Measurements from ENCODE around the gene SLC2A6. TPM values are rescaled to one million over a fixed set of nuclear protein-coding genes. Genes with fewer than 3 reads are reported as not detected.

Gene SLC2A6
- total RNA-seq, 1 experiment from 2014 or later: 18.7 TPM

- H3K27ac ChIP-seq (ENCODE audit: insufficient read length, low read depth, low read length): no peak overlapping the region
- Mint-ChIP-seq H3K9me3 (no peaks in the 10 kb centered on the region), H3K4me3 (no peak overlapping the region), H3K27me3 (ENCODE audit: low read depth) (peaks cover 1% of the 10 kb centered on the region), H3K27ac (no peak overlapping the region), H3K4me1 (no peaks in the 10 kb centered on the region), H3K36me3 (ENCODE audit: insufficient read depth in 1 of 3, low read depth in 3 of 3) (no peaks in the 10 kb centered on the region)
- no peak for DNase-seq
- H2BK20ac ChIP-seq (ENCODE audit: low read depth, low read length, poor library complexity, severe bottlenecking): no peak overlapping the region
- TF ChIP-seq CTCF (conservative IDR thresholded peaks at IDR 0.05): no peak
- H3T11ph ChIP-seq (ENCODE audit: low read length): no peak overlapping the region
- H3K14ac ChIP-seq (ENCODE audit: insufficient read depth, low read length): no peak overlapping the region; the same call in 1 of the 2 replicates
- H3K4me2 ChIP-seq (ENCODE audit: insufficient read depth, insufficient read length, low read length): no peak overlapping the region
- H4K20me1 ChIP-seq (ENCODE audit: control insufficient read depth, insufficient read depth, insufficient read length): no peaks in the 10 kb centered on the region
- H3K79me1 ChIP-seq (ENCODE audit: insufficient read depth, low read depth, low read length, poor library complexity, severe bottlenecking): no peaks in the 10 kb centered on the region
- no peak overlapping the region for H2BK120ac ChIP-seq (ENCODE audit: low read depth, low read length, poor library complexity, severe bottlenecking)
- H3K23me2 ChIP-seq (ENCODE audit: insufficient read length, low read depth, low read length, poor library complexity, severe bottlenecking): no peaks in the 10 kb centered on the region
- H3K56ac ChIP-seq (ENCODE audit: insufficient read length, low read depth, low read length): no peak overlapping the region
- no peaks in the 10 kb centered on the region for H3K4me1 ChIP-seq (ENCODE audit: insufficient read depth, low read length)
- H4K5ac ChIP-seq (ENCODE audit: insufficient read length, low read depth, low read length): no peak overlapping the region
- no peaks in the 10 kb centered on the region for H3K79me2 ChIP-seq (ENCODE audit: insufficient read depth, low read length)
- no peak overlapping the region for H4K8ac ChIP-seq (replicated peaks; ENCODE audit: insufficient read length, low read depth, low read length)
- H3K9me3 ChIP-seq (ENCODE audit: control insufficient read depth, low read depth, low read length): no peaks in the 10 kb centered on the region
- no peak overlapping the region for H2BK5ac ChIP-seq (ENCODE audit: insufficient read length, low read length)
- H2AFZ ChIP-seq (ENCODE audit: low read length): no peak overlapping the region
- no peak overlapping the region for H2AK5ac ChIP-seq (ENCODE audit: insufficient read length, low read length)
- no peak overlapping the region for H2BK15ac ChIP-seq (ENCODE audit: low read depth, low read length)
- H3K27me3 ChIP-seq (ENCODE audit: insufficient read depth, low read length): no peaks in the 10 kb centered on the region
- H3K18ac ChIP-seq (ENCODE audit: insufficient read length, low read depth, low read length): no peak overlapping the region
- no peak overlapping the region for H3K9ac ChIP-seq (ENCODE audit: extremely low read depth, insufficient read length, low read length)
- no peak overlapping the region for H3K23ac ChIP-seq (ENCODE audit: insufficient read length, low read depth, low read length)
- H2BK12ac ChIP-seq (ENCODE audit: insufficient read length, low read depth, low read length): no peak overlapping the region
- WGBS (ENCODE audit: extremely low coverage, insufficient read length, low lambda C conversion rate): no CpG with 5 or more reads among the region's 12 CpGs
- no peak overlapping the region for H3K4ac ChIP-seq (ENCODE audit: low read depth, low read length)
- no peak overlapping the region for H4K91ac ChIP-seq (ENCODE audit: insufficient read length, low read depth, low read length)
Observed at GRCh38 chr9:133449760-133450159, 29.1 kb downstream of the SLC2A6 start.
